Thyroid gland (tissue), 4 donors: ENCODE data around the gene ATRX.

ENCODE experiments used
- CTCF ChIP-seq, 6 experiments: fragments of 200-600 bp in 3 of 6; fragments of 450-650 bp in 3 of 6; sonication (generic) in 3 of 6; IDR thresholded peaks; one replicate each; pipeline ENCODE4 v1.5.1; 2016 to 2019; ENCODE audit warnings: antibody characterized with exemption in 6 of 6, mild to moderate bottlenecking in 2 of 6, inconsistent platforms in 1 of 6, moderate library complexity in 1 of 6
- POLR2A ChIP-seq, 2 donors: fragments of 450-650 bp; IDR thresholded peaks; one replicate each; pipeline ENCODE4 v1.6.1; 2017; ENCODE audit warnings: antibody characterized with exemption in 2 of 2, mild to moderate bottlenecking in 2 of 2, moderate library complexity in 1 of 2

GRCh38 chrX:77640702-77641101 lies 145.3 kb downstream of the ATRX start:
- TF ChIP-seq POLR2A (IDR thresholded peaks at IDR 0.05) (no peak), CTCF (IDR thresholded peaks at IDR 0.05) (no peak)
